HepG2 (cell line): ENCODE measurements around the gene DLG2. TPM values are rescaled to one million over a fixed set of nuclear protein-coding genes. Genes with fewer than 3 reads are reported as not detected.

ENCODE experiments used
- ATAC-seq: fragments of 200-7000 bp; cut with Tn5 transposase; 3 replicates; pipeline ENCODE4 v1.9.1; 2020; ENCODE audit warnings: mild to moderate bottlenecking, moderate library complexity
- BruUV-seq: library from RNA; stranded (reverse); fragments of 400-500 nt; replicated peaks from 2 replicates; lab custom pipeline; 2021; lab: Mats Ljungman, UMichigan
- CTCF ChIA-PET: fragments of 300-600 bp; formaldehyde crosslinking; extraction: SDS; loops from one replicate; lab custom pipeline; 2021; ENCODE audit warnings: low total read pairs, inconsistent platforms, low intra/inter-chr PET ratio; lab: Yijun Ruan, JAX
- POLR2A ChIA-PET: fragments of 350-600 bp; sonication (Branson Sonifier 250); formaldehyde crosslinking; loops from one replicate; lab custom pipeline; 2020; ENCODE audit warnings: antibody characterized with exemption, inconsistent platforms; lab: Yijun Ruan, JAX
- DNase-seq: peaks from one replicate; pipeline ENCODE4 v3.0.0-alpha.2; 2015; ENCODE audit warnings: low spot score
- FAIRE-seq: peaks from 3 replicates; lab custom pipeline; 2011; peaks lifted over from hg19 to GRCh38; lab: Jason Lieb, UNC
- H2AFZ ChIP-seq: one replicate; pipeline ENCODE4 v1.6.1; 2011; ENCODE audit warnings: low read length, inconsistent platforms
- H3K27ac ChIP-seq: fragments of 300-600 bp; 3 replicates; pipeline ENCODE4 v1.8.0; 2011; ENCODE audit warnings: mixed run types, mild to moderate bottlenecking, mixed read lengths, low read length, inconsistent platforms; ENCODE audit not compliant: insufficient read depth; ENCODE audit errors: extremely low read length
- H3K27me3 ChIP-seq, 2 experiments: fragments of 200-600 bp in 1 of 2; 2 replicates in 1 of 2; 3 replicates in 1 of 2; pipeline versions ENCODE4 v1.6.0 to v1.8.0; 2011; ENCODE audit warnings: low read length in 2 of 2, mild to moderate bottlenecking in 2 of 2, moderate library complexity in 2 of 2, inconsistent platforms in 1 of 2; ENCODE audit not compliant: insufficient read depth in 2 of 2, control insufficient read depth in 1 of 2
- H3K36me3 ChIP-seq, 2 experiments: fragments of 200-600 bp in 1 of 2; replicated peaks in 1 of 2; 2 replicates in 1 of 2; 3 replicates in 1 of 2; pipeline versions ENCODE4 v1.5.1 to v1.8.0; 2011; ENCODE audit warnings: low read length in 2 of 2, inconsistent platforms in 1 of 2; ENCODE audit not compliant: insufficient read depth in 2 of 2, control insufficient read depth in 1 of 2
- H3K4me1 ChIP-seq: 2 replicates; pipeline ENCODE4 v1.5.1; 2012; ENCODE audit warnings: low read length, inconsistent platforms; ENCODE audit not compliant: insufficient read depth
- H3K4me2 ChIP-seq: 2 replicates; pipeline ENCODE4 v1.6.0; 2011; ENCODE audit warnings: low read depth, low read length, inconsistent platforms
- H3K4me3 ChIP-seq, 3 experiments: fragments of 200-600 bp in 1 of 3; sonication (generic), shearing (Covaris generic) in 1 of 3; replicated peaks in 1 of 3; 2 replicates each; pipeline ENCODE4 v1.5.1; 2011 to 2016; ENCODE audit warnings: low read length in 3 of 3, inconsistent platforms in 2 of 3, low read depth in 2 of 3, mild to moderate bottlenecking in 2 of 3, control low read depth in 1 of 3, mixed read lengths in 1 of 3; ENCODE audit not compliant: insufficient read depth in 1 of 3
- H3K79me2 ChIP-seq: one replicate; pipeline ENCODE4 v1.6.1; 2011; ENCODE audit warnings: low read length, inconsistent platforms; ENCODE audit not compliant: insufficient read depth
- H3K9ac ChIP-seq: 2 replicates; pipeline ENCODE4 v1.6.0; 2011; ENCODE audit warnings: mild to moderate bottlenecking, low read depth, low read length, inconsistent platforms; ENCODE audit not compliant: insufficient read depth
- H3K9me3 ChIP-seq: 2 replicates; pipeline ENCODE4 v1.5.1; 2012; ENCODE audit warnings: mild to moderate bottlenecking, low read length
- H4K20me1 ChIP-seq: 2 replicates; pipeline ENCODE4 v1.6.0; 2011; ENCODE audit warnings: inconsistent platforms, mild to moderate bottlenecking, low read length, moderate library complexity; ENCODE audit not compliant: insufficient read depth
- AKAP8 ChIP-seq: sonication (generic); formaldehyde crosslinking; IDR thresholded peaks from 2 replicates; pipeline ENCODE4 v1.5.1; 2020; ENCODE audit warnings: mild to moderate bottlenecking, missing genetic modification reagents
- GTF3A ChIP-seq: sonication (generic); formaldehyde crosslinking; conservative IDR thresholded peaks from 2 replicates; pipeline ENCODE4 v1.4.0; 2020; ENCODE audit warnings: mild to moderate bottlenecking, missing genetic modification reagents
- REPIN1 ChIP-seq: sonication (generic); formaldehyde crosslinking; IDR thresholded peaks from 2 replicates; pipeline ENCODE4 v1.8.0; 2022; ENCODE audit warnings: missing genetic modification reagents, low read depth, mild to moderate bottlenecking, borderline replicate concordance
- SP5 ChIP-seq: IDR thresholded peaks from 2 replicates; pipeline ENCODE4 v1.6.1; 2016; ENCODE audit warnings: low read depth, borderline replicate concordance
- ZNF570 ChIP-seq: sonication (generic); formaldehyde crosslinking; IDR thresholded peaks from 2 replicates; pipeline ENCODE4 v1.4.0; 2020; ENCODE audit warnings: mild to moderate bottlenecking, missing genetic modification reagents, borderline replicate concordance
- WGBS: methylation state at CpG from one replicate; pipeline ENCODE4 v1.1.6; 2017; ENCODE audit warnings: low lambda C conversion rate; 5-methylcytosine and 5-hydroxymethylcytosine counted together
- in situ Hi-C: cut with HindIII; loops from 2 replicates; pipeline ENCODE4 v1.10.0; 2017; ENCODE audit warnings: low pct_unique_long_range_greater_than_20kb; ENCODE audit not compliant: extremely low pct_ligation_motif_present
- intact Hi-C: fragments of 100-400 bp; cut with micrococcal nuclease; formaldehyde crosslinking; loops from one replicate; pipeline ENCODE4 v1.10.0; 2022; ENCODE audit not compliant: unreplicated experiment
- polyA plus RNA-seq, 8 experiments: library from polyadenylated mRNA; depleted of rRNA in 3 of 8; stranded (reverse) in 7 of 8; unstranded in 1 of 8; fragments of >200 nt; fragmentation: Illumina TruSeq in 4 of 8; extraction: Trizol in 4 of 8; gene quantifications; 2 replicates each; pipeline versions ENCODE4 v1.2.1 to v1.2.3, GENCODE V29; 2011 to 2016; ENCODE audit warnings: low read depth in 4 of 8, missing spikeins in 1 of 8, mixed read lengths in 1 of 8; ENCODE audit not compliant: insufficient read depth in 1 of 8
- total RNA-seq, 5 experiments: library from RNA; depleted of rRNA; stranded (reverse); fragments of >200 nt; fragmentation: Illumina TruSeq; extraction: Trizol; gene quantifications; 2 replicates each; pipeline ENCODE4 v1.2.3, GENCODE V29; 2016; ENCODE audit warnings: low read depth in 1 of 5
- TF ChIP-seq, protein P1 (sequence below): sonication (generic); formaldehyde crosslinking; IDR thresholded peaks from 2 replicates; pipeline ENCODE4 v1.4.0; 2020; ENCODE audit warnings: missing genetic modification reagents
- TF ChIP-seq, protein P2 (sequence below): IDR thresholded peaks from 2 replicates; pipeline ENCODE4 v1.6.1; 2016
- TF ChIP-seq, protein P3 (sequence below): sonication (generic); formaldehyde crosslinking; IDR thresholded peaks from 2 replicates; pipeline ENCODE4 v1.5.0; 2020; ENCODE audit warnings: missing genetic modification reagents

Gene DLG2
- total and polyA plus RNA-seq, 2 of the 13 experiments (the other 11 are each of a cell fraction or from before 2014, with no cell fraction given), result 0.46 to 1.0 TPM

DNA sequence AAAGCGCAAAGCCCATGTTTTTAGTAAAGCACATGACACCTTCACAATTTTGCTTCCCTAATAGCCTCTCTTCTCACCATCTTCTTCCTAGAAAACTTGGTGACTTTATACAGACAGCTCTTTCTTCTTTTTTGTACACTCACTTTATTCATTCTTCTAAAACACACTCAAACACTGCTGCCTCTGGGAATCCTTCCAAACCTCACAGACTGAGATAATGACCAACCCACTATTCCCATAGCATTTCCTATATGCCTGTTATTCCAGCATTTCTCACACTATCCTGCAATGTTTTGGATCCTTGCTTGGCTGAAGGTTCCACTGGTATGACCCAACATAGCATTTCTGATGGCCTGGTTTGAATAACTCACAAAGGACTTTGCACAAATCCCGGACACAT, 1898.9 kb downstream of the DLG2 start:
- Histone ChIP-seq H3K9me3 (no peaks in the 10 kb centered on the region), H3K27ac (no peak overlapping the region), H2AFZ (no peak overlapping the region), H3K9ac (no peak overlapping the region), H3K4me3 (no peak overlapping the region), H3K27me3 (0 out of 5 replicates have a peak, but pooled peaks cover 0 to 3% of the 10 kb centered on the region in 2 experiments), H3K4me1 (peaks cover 19% of the 10 kb centered on the region), H3K36me3 (no peaks in the 10 kb centered on the region), H3K79me2 (no peaks in the 10 kb centered on the region), H3K4me2 (no peak overlapping the region), H4K20me1 (no peaks in the 10 kb centered on the region)
- TF ChIP-seq SP5 (CRISPR knock-in tag), result no peak
- no peak for TF ChIP-seq AKAP8 (CRISPR knock-in tag)
- TF ChIP-seq ZNF570 (CRISPR knock-in tag), result no peak
- TF ChIP-seq GTF3A (CRISPR knock-in tag), result no peak
- TF ChIP-seq, protein P1, sequence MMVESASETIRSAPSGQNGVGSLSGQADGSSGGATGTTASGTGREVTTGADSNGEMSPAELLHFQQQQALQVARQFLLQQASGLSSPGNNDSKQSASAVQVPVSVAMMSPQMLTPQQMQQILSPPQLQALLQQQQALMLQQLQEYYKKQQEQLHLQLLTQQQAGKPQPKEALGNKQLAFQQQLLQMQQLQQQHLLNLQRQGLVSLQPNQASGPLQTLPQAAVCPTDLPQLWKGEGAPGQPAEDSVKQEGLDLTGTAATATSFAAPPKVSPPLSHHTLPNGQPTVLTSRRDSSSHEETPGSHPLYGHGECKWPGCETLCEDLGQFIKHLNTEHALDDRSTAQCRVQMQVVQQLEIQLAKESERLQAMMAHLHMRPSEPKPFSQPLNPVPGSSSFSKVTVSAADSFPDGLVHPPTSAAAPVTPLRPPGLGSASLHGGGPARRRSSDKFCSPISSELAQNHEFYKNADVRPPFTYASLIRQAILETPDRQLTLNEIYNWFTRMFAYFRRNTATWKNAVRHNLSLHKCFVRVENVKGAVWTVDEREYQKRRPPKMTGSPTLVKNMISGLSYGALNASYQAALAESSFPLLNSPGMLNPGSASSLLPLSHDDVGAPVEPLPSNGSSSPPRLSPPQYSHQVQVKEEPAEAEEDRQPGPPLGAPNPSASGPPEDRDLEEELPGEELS, result no peak
- TF ChIP-seq, protein P2, sequence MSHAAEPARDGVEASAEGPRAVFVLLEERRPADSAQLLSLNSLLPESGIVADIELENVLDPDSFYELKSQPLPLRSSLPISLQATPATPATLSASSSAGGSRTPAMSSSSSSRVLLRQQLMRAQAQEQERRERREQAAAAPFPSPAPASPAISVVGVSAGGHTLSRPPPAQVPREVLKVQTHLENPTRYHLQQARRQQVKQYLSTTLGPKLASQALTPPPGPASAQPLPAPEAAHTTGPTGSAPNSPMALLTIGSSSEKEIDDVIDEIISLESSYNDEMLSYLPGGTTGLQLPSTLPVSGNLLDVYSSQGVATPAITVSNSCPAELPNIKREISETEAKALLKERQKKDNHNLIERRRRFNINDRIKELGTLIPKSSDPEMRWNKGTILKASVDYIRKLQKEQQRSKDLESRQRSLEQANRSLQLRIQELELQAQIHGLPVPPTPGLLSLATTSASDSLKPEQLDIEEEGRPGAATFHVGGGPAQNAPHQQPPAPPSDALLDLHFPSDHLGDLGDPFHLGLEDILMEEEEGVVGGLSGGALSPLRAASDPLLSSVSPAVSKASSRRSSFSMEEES (CRISPR knock-in tag), result no peak
- TF ChIP-seq REPIN1 (CRISPR knock-in tag), result no peak
- TF ChIP-seq, protein P3, sequence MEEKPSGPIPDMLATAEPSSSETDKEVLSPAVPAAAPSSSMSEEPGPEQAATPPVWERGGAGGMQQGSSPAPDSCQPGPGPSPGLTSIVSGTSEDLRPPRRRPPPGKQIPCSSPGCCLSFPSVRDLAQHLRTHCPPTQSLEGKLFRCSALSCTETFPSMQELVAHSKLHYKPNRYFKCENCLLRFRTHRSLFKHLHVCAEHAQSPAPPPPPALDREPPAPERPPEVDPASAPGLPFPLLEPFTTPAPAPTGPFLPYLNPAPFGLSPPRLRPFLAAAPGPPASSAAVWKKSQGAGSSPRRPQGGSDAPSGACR, result no peak
- intact Hi-C loops, result no loop called here
- ChIA-PET CTCF (no interaction called here), POLR2A (no interaction called here)
- WGBS, result 50% methylated on average over 2 of the region's 2 CpGs
- in situ Hi-C loops, result no loop called here
- DNase-seq (no peak), FAIRE-seq (no peak), ATAC-seq (no peak)
- BruUV-seq, result no TSS peak
